Activated CD8-positive, alpha-beta memory T cell treated with anti-CD3 and anti-CD28 coated beads for 4 hours (primary cell): ENCODE measurements around the gene TRPV6.

ENCODE experiments used
- DNase-seq, 2 donors: peaks; one replicate each; pipeline ENCODE4 v3.0.0-alpha.2; 2020; ENCODE audit warnings: low read depth in 2 of 2

Gene TRPV6

DNA sequence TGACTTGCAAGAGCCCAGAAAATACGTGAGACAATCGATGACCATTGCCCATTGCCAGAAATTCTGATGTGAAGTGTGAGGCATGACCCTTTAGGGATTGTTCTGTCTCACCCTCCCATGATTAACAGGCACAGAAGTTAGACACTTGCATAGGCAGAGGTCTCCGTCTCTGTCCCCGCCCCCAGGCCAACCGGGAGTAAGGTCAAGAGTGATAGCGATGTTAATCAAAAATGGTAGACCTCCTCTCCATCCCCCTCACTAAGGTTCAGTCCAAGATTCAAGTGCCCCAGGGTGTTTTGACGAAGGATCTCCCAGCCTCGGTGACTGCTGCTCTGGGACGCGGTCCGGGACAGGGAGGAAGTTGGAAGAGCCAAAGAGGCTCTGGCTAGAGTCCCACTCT, 22.7 kb upstream of the TRPV6 start:
- DNase-seq: no peak

DNA sequence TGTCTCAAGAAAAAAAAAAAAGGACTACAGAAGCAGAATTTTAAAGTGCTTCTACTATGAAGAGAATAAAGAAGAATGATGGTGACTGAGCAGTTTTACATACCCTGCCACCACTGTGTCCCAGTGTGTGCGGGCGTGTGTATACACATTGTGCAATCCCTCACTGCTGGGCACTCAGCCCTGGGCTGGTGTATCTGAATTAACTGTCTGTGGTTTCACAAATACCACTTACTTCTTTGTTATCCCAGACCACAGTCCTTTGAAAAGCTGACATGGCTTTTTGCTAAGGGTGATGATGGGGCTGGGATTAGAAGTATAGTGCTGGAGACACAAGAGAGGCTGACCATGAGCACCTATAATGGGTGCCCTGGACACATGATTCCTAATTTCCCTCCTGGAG, 21.1 kb upstream of the TRPV6 start:
- no peak for DNase-seq

DNA sequence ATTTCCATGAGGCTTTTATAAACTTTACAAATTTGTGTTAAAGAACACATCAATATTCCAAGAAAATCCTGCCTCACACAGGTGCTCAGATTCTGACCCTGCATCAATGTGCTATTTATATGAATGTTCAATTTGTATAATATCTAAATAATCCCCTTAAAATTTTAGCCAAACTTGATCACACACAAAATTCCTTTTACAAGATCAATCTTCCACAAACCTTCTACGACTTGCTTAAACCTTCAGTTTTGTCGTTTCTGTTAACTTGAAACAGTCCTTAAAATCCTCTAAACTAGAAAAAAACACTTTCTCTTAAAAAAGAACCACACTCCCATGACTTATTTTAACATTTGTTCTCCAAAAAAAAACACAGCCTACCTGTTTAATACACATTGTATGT, 20.2 kb upstream of the TRPV6 start:
- no peak for DNase-seq

DNA sequence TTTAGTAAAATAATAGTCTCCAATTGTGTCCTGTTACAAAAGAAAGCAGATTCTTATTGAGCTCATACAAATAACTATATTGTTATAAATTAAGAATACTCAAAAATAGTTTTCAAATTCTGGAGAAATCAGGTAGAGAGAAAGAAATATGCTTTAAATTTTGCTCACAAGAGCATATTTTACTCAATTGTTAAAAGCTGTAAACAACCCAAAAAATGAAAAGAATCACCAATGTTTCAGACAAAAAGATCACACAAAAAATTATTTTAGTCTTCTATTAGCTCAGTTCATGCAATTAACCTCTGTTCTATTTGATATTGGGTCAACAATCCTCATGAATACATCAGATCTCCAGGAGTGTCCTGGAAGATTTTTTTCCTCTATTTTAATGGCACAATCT, 18.6 kb upstream of the TRPV6 start:
- DNase-seq: no peak

DNA sequence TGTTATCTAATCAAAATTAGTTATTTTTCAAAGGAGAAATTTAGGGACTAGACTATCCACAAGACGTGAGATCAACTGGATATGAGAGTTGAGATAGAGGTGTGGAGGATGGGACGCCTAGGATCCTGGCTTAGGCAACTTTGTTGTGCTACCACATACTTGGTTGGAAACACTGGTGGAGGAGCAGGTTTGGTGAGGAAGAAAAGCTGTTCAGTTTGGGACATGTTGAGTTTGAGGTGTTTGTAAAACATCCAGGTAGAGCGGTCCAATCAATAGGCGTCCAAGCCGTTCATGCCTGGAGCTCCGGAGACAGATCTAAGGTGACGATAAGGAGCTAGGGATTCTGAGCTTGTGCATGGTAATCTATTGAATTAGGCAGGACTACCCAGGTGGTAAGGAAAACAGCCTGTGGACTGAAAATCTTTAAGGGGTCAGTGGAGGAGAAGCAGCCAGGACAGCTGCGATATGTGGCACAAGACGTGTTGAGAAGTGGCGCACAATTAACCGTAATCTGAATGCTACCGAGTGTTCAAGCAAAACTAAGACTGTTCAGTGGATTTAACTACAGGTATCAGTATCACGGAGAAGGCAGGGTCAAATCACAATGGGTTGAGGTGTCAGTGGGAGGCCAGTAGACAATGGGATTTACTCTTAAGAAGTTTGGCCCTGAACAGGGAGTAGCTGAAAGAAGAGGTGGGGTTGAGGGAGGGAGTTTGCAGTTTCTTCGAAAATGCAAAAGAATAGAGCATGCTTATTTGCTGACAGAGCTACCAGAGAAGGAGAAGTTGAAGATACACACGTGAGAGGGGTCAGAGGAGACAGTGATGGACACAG, 16.1 kb upstream of the TRPV6 start:
- DNase-seq: no peak

DNA sequence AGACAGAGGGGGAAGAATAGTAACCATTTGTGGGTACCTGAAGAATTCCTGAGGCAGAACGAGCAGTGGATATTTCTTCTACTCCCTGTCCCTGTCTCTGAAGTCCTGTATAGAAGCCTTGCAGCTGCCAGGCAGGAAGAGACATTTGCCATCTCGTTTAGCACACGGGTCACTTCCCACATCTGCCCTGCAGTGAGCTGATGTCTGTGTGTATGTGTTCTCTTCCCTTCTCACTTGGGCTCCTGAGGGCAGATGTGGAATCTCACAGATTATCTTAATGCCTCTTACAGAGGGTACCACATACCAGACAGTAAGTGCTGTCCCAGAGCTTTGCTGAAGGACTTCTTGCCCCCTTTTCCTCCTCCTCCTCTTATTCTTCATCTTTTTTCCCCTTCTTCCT, 14.1 kb upstream of the TRPV6 start:
- DNase-seq: no peak

DNA sequence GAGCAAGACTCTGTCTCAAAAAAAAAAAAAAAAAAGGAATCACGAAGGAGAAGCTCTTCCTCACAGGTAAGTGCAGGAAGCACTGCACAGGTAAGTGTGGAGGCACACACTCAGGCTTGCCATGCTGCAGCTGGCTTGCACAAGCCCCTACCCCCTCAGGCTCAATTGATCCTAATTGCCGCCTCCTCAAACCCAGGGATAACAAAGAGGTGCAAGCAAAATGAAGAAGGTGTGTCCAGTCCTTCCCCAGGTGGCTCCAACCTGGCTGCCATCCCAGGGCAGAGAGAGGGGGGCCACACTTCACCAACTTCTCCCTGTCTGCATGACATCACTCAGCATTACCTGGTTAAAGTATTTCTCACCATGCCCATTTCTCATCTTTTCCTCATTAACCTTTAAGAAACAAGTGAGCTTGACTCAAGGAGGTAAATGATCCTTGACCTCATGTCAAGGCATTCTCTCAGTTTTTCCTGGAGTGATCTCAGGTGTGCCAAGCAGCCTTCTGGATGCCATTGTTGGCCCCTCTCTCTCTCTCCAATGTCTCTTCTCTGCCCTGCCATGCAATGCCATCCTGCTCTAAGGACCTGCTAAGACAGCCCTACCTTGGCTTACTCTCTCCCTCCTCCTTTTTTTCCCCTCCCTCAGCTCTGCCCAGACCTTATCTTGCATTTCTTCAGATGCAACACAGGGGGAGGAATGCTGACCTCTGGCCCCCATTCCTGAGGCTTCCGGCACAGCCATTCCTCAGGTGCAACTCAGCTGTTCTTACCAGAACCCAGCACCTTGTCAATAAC, 13.0 kb upstream of the TRPV6 start:
- no peak for DNase-seq

DNA sequence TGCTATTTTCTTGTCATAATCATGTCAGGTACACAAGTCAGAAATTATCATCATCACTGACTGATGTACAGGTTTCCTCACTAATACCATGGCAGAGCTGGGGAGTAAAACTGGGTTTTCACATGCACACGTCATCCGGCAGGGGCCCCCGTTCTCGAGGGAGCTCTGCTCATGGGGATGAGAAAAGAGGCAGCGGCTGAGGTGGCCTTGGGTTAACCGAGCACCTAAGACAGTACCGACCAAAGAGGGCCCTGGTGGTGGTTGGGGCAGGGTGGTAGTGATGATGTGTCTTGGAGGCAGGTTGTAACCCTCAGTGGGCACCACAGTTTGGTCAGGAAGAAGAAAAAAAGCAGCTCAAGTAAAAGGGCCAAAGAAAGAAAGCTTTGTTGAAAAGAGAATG, 12.1 kb upstream of the TRPV6 start:
- no peak for DNase-seq

DNA sequence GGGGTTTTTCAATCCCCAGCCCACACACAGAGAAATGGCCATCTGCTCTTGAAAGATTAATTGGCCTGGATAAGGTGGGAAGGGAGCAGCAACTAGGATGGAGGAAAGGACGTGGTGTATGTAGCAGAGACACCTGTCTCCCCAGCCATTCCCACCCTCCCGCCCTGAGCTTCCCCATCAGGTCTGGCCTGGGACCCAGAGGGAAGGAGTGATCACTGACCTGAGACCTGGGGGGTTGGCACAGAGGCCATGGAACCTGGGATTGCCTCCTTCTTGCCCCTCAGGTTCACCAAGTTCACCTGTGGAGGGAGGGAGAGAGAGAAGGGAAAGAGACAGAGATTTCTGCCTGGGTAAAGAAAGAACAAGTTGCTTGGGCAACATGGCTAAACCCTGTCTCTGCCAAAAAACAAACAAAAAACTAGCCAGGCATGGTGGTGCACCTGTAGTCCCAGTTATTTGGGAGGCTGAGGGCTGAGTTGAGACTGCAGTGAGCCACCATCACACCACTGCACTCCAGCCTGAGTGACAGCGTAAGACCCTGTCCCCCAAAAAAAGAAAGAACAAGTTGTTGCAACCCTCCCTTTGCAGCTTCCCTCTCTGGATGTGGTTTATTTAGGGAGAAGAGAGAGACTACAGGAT, 11.3 kb upstream of the TRPV6 start:
- DNase-seq: no peak

DNA sequence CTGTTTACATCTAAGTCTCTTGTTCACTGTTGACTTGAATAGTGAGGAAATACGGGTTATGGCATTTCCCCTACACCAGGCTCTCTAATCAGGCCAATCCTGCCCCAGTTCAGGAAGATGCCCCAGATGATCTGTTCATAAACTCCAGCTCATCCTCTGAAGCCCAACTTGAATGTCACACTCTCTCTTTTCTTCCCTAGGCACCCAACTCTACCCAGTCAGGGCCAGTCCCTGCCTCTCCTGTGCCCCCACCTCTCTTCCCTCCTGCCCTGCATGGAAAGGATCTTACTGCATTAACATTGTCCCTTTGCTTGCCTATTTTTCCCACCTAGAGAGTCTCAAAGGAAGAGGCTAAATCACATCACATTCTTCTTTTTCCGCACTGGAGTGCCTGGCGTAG, 10.6 kb upstream of the TRPV6 start:
- no peak for DNase-seq

DNA sequence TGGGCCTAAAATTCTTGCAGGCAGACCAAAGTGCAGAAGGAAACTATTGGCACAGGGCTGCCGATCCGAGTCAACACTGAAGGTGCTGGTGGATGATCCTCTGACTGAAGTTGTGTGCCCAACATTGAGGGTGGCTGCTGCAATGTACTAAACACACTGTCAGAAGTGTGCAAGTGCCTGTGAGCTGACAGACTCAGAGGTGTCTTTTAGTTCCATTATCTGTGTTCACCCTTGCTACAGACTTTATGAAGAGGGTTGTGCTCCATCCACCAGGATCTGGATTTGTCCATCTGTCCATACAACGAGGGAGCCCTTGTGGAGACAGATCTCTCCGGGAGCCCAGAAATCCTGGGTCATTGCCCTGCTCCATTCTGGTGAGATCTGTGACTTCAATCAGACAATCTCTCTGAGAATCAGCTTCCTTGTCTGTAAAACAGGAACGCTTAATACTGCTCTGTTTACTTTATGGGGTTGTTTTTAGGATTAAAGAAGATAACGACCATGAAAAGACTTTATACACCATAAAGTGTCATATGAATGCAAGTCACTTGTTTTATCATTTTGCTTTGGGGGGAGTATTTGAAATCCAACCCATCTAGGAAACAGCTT, 9.5 kb upstream of the TRPV6 start:
- DNase-seq: no peak

DNA sequence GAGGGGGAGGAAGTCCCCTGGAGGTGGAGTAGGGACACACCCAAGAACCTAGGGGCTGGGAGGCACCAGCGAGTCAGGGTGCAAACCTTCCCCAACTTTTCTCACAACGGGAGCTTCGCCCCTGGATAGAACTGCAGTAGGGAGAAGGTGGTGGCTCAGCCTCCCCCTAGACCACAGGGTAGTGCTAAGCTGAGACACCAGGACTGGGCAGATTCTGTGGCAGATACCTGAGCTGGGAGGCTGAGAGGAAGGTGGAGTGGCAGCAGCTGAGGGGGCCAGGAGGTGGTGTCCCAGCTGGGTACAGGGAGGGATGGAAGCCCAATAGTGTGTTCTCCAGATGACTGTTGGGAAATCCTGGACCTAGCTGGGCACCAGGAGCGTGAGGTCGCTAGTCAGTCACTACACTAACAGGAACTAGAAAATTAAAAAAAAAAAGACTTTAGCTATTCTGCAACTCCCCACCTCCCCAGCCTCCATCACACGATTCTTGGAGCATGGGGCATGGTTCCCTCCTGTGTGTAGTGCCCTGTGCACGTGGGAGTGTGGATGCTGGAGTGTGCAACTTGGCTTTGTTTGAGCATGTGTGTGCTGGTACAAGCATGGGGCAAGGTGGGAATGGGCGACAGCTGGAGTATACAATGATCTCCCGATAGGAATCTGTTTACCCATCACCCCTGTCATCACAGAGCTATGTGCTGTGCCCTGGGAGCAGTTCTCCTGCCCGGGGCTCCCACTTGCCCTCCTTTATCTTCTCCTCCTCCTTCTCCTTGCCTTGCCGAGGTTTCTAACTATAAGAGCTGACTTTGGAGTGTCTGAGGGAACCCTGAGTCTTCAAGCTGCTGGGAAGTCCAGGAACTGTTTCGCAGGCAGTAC, 8.8 kb upstream of the TRPV6 start:
- no peak for DNase-seq

DNA sequence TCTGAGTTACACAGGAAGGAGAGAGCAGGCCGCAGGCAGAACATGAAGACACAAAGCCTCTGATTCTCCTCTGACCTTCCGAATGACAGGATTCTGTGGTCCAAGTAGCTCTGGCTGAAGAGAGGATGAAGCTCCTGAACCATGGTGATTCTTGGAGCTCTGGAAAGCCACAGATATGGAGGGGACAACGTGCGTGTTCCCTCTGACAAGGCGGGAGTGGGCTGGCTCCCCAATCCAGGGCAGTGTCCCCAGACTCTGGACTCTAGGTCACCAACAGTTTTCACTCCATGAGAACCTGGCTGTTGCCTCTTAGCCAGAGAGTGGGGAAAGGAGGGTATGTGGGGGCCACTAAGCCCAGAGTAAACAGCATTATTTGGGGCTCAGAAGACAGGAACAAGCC, 7.4 kb upstream of the TRPV6 start:
- DNase-seq: no peak

DNA sequence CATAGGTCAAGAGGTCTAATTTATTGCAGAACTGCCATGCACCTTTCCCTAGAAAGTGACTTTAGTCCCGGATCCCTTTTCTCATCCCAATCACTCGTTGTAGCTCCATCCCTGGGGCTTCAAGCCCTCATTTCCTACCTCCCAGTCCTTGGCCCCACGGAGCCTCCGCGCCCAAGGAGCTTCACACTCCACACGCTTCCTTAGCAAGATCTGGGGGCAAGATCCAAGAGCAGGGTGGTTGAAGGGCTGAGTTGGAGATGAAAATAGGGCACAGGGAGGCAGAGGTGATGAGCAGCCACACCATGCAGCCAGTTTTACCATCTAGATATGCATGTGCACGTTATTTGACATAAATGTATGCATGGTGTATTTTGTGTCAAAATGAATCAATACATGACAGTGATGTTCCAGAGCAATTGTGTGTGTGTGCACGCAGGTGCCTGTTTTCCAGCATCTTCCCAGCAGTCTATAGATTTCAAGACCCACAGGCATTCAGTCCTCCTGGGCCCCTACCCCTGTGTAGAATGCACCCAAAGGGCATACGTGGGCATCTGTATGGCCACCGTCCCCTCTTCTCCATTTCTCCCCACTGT, 6.0 kb upstream of the TRPV6 start:
- no peak for DNase-seq

DNA sequence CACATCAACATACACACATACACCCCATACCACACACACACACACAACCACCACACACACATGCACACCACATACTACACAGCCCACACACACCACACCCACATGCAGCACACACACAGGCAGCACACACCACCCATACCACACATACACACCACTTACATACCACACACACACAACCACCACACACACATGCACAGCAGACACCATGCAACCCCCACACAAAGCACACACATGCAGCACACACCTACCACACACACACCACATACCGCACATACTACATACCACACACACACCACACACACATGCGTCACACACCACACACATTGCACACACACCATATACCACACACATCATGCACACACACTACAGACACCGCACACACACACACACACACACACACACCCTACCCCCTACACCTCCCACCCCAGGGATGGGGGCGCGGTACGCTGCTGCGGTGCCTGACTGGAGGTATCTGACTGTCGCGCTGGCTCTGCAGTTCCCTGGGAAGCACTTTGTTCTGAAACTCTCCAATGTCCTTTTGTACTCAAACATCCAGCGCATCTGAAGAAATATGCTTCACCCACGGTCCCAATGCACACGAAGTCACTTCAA, 5.4 kb upstream of the TRPV6 start:
- no peak for DNase-seq

DNA sequence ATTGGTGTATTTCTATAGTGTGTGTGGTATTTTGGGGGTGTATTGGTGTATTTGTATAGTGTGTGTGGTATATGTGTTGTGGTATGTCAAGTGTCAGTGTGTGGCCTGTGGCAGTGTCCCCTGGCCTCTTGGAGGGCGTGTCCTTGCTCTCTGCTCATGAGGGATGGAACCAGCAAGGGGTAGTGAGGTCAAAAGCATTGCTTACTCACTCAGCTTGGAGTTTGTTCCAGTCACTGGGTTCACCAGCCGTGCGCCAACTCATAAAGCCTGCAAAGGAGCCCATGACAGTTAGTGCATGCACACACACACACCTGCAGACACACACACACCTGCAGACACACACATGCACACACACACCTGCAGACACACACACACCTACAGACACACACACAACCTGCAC, 4.3 kb upstream of the TRPV6 start:
- DNase-seq: no peak

DNA sequence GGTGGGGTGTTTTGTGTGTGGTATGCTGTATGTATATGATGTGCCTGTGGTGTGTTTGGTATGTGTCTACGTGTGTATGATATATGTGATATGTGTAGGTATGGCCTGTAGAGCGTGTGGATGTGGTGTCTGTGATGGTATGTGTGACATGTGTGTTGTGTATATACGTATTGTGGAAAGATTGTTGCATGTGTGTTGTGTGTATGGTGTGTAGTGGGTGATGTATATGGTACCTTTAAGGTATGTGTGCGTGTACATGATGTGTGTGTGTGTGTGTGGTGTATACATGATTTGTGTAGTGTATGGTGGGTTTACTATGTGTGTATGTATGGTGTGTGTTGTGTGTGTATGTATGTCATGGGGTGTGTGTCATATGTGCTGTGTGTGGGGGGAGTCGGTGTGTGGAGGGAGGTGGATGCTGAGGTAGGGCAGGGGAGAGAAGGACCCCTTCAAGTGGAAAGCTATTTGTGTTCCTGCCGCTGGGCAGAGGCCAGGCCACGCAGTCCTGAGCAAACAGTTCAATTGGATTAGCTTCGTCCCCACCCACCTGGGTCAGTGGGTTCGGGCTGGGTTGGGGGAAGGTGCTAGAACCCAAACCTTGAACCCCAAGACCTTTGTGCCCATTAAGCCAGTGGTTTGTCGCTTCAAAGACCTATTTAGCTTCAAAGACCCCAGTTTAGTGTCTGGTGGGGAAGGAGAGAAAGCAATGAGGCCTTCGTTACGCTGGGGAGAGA, 1.9 kb upstream of the TRPV6 start:
- DNase-seq: no peak

DNA sequence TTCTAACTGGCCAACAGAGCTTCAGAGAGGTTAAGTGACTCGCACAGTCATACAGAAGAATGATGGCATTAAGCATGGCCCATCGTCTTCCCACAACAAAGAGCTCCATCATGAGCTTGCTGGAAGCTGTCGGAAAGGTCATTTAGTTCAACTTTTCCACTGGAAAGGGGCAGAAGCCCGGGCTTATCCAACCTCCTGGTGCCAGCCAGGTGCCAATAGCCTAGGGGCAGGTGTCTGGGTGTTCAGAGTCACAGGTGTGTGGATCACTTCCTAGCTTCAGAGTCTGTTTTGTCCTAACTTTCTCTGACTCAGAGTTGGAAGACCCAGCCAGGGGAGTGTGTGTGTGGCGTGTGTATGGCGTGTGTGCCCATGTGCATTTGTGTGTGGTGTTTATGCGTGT, 1.3 kb upstream of the TRPV6 start:
- no peak for DNase-seq

DNA sequence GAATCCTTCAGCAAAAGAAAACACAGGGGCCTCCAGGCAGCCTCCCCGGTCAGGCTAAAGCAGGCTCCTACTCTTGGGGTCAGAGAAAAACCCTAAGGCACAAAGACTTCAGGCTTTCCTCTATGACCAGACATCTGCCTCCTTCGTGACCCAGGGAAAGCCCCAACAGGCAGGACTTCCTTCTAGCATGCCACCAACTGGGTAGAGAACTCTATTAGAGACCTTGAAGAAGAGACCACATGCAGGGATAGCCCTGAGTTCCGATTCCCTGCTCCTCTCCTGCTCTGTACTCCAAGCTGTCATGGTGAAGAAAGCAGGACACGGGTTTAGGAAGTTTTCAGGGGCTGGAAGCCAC, 1.3 kb downstream of the TRPV6 start:
- no peak for DNase-seq
